Measurements from ENCODE around the gene EPN2.

DNA sequence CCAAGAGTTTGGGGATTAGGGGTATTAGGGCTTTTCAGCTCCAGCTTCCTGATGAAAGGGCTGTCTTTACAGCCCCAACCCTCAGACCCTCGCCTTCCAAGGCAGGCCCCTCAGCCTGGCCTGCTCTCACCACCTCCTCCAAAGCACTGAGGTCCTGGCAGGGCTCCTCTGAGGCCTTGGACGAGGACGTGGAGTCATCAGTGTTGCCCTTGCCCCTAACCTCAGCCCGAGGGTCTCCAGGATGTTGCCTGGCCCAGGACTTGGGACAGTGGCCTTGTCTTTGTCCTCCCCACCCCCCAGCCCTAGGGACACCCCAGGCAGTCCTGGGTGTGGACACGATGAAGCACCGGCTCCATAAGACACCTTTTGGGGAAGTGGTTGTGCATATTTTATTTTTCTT lies 97.2 kb downstream of the EPN2 start:
- TF ChIP-seq, protein P1, sequence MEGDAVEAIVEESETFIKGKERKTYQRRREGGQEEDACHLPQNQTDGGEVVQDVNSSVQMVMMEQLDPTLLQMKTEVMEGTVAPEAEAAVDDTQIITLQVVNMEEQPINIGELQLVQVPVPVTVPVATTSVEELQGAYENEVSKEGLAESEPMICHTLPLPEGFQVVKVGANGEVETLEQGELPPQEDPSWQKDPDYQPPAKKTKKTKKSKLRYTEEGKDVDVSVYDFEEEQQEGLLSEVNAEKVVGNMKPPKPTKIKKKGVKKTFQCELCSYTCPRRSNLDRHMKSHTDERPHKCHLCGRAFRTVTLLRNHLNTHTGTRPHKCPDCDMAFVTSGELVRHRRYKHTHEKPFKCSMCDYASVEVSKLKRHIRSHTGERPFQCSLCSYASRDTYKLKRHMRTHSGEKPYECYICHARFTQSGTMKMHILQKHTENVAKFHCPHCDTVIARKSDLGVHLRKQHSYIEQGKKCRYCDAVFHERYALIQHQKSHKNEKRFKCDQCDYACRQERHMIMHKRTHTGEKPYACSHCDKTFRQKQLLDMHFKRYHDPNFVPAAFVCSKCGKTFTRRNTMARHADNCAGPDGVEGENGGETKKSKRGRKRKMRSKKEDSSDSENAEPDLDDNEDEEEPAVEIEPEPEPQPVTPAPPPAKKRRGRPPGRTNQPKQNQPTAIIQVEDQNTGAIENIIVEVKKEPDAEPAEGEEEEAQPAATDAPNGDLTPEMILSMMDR (conservative IDR thresholded peaks at IDR 0.05 in 1 of 2, IDR thresholded peaks at IDR 0.05 in 1 of 2; ENCODE audit: low read depth in 1 of 2, low read length in 2 of 2): no peak
- TF ChIP-seq EZH2 (IDR thresholded peaks at IDR 0.05; ENCODE audit: low read length, missing control alignments): no peak
